OCI-LY3 (cell line): Measurements from ENCODE around the gene LRRC4.

Experiments
- H2AFZ ChIP-seq: fragments of 200-600, 300-600 bp; shearing (Covaris generic); 2 replicates; pipeline ENCODE4 v1.6.0; 2014; ENCODE audit warnings: antibody characterized with exemption, low read depth, low read length
- H3K27ac ChIP-seq: fragments of 200-600, 300-600 bp; sonication (generic); 2 replicates; pipeline ENCODE4 v1.5.1; 2014; ENCODE audit warnings: mild to moderate bottlenecking, low read length, moderate library complexity, mixed read lengths
- H3K27me3 ChIP-seq: fragments of 200-600, 300-600 bp; sonication (generic); 2 replicates; pipeline ENCODE4 v1.6.1; 2014; ENCODE audit warnings: low read depth, low read length, mixed read lengths
- H3K36me3 ChIP-seq: fragments of 200-600, 300-600 bp; sonication (generic); replicated peaks from 2 replicates; pipeline ENCODE3; 2014; ENCODE audit warnings: low read depth, low read length, mixed read lengths
- H3K4me1 ChIP-seq: fragments of 300-600, 200-600 bp; sonication (generic); 2 replicates; pipeline ENCODE4 v1.6.1; 2014; ENCODE audit warnings: low read length, mixed read lengths
- H3K4me2 ChIP-seq: fragments of 200-600, 300-600 bp; sonication (generic); 2 replicates; pipeline ENCODE4 v1.6.1; 2014; ENCODE audit warnings: low read length, mixed read lengths
- H3K4me3 ChIP-seq: fragments of 300-600, 200-600 bp; sonication (generic); 2 replicates; pipeline ENCODE4 v1.5.1; 2014; ENCODE audit warnings: antibody characterized with exemption, mild to moderate bottlenecking, low read length, moderate library complexity
- H3K79me2 ChIP-seq: fragments of 300-600, 200-600 bp; shearing (Covaris generic); 2 replicates; pipeline ENCODE4 v1.6.1; 2014; ENCODE audit warnings: mild to moderate bottlenecking, low read length, mixed read lengths
- H3K9ac ChIP-seq: fragments of 300-600, 200-600 bp; shearing (Covaris generic); 2 replicates; pipeline ENCODE4 v1.6.0; 2014; ENCODE audit warnings: mild to moderate bottlenecking, low read length, moderate library complexity
- H3K9me3 ChIP-seq: fragments of 200-600, 300-600 bp; shearing (Covaris generic); 2 replicates; pipeline ENCODE4 v1.6.1; 2014; ENCODE audit warnings: low read length, mixed read lengths; ENCODE audit not compliant: insufficient read depth
- H4K20me1 ChIP-seq: fragments of 200-600, 300-600 bp; sonication (generic); 2 replicates; pipeline ENCODE4 v1.6.1; 2016; ENCODE audit warnings: low read length, mixed read lengths; ENCODE audit not compliant: insufficient read depth
- EZH2phosphoT487 ChIP-seq: fragments of 200-600 bp; shearing (Covaris generic); IDR thresholded peaks from 2 replicates; pipeline ENCODE4 v1.6.1; 2018; ENCODE audit warnings: antibody characterized with exemption, mixed run types, low read depth
- TF ChIP-seq, protein P1 (sequence below): fragments of 200-600, 300-600 bp; sonication (generic); IDR thresholded peaks from 2 replicates; pipeline ENCODE4 v1.5.1; 2014; ENCODE audit warnings: antibody characterized with exemption, low read length, low read depth

Gene LRRC4

DNA sequence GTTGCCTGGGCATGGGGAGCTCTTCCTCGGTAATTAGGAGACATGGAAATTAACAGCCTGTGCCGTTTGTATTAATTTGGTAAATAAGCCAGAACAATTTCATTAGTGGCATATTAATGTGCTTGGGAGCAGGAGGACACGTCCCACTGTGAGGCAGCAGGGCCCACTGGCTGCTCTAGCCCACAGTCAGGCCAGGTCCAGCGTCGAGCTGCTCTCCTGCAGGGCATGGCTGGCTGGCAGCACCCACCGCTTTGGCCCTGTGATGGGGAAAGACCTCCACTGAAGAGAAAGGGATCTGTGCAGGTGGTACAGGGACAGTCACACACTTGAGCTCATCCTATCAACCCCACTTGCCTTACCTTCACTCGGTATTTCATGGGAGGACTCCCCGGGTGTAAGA lies 37.5 kb upstream of the LRRC4 start:
- H3K27me3 ChIP-seq = no peaks in the 10 kb centered on the region
- no peak for TF ChIP-seq EZH2phosphoT487
- H3K4me2 ChIP-seq = no peak overlapping the region
- no peaks in the 10 kb centered on the region for H3K79me2 ChIP-seq
- no peak overlapping the region for H3K9ac ChIP-seq
- no peaks in the 10 kb centered on the region for H3K9me3 ChIP-seq
- H3K27ac ChIP-seq = no peak overlapping the region
- no peak overlapping the region for H2AFZ ChIP-seq
- H3K4me3 ChIP-seq = no peak overlapping the region
- H4K20me1 ChIP-seq = peaks cover 43% of the 10 kb centered on the region
- H3K36me3 ChIP-seq = peaks cover 11% of the 10 kb centered on the region
- no peaks in the 10 kb centered on the region for H3K4me1 ChIP-seq

DNA sequence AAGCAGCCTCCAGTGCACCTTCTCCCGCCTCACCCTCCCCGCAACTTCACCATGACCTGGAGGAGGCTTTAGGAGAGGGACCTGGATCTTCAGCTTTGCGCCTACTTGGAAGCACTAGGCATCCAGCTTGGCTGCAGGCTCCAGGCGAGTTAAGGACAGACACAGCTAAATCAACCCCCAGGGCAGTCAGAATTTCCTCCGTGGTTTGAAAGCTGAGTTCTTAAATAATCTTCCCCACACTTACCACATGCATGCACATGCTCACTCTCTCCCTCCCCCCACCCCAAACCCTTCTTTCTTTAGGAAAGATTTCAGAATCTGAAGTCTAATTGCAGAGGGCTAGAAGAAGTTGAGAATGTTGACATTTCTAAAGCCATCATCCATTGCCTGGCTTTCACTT lies 36.7 kb upstream of the LRRC4 start:
- no peak overlapping the region for H3K27ac ChIP-seq

DNA sequence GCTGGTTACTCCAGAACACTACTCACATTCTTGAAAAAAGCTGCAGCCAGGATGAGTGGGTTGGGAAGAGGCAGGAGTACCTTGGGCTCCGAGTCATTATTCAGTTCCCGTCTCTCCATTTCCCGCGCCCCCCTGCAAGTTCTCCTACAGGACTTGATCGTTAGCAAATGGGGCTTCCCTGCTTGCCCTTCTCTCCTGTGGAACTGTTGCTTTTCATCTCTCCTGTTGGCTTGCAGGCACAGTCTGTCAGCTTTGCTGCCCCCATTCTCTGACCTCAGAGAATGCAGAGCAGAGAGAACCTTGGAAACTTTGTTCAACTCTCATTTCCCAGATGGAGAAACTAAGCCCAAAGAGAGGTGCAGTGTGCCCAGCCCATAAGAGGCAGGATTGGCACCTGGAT lies 35.6 kb upstream of the LRRC4 start:
- Histone ChIP-seq H3K36me3 (peaks cover 20% of the 10 kb centered on the region), H4K20me1 (peaks cover 48% of the 10 kb centered on the region), H3K27ac (no peak overlapping the region), H3K27me3 (no peaks in the 10 kb centered on the region), H3K79me2 (no peaks in the 10 kb centered on the region), H3K4me1 (no peaks in the 10 kb centered on the region), H3K9ac (no peak overlapping the region), H3K9me3 (no peaks in the 10 kb centered on the region), H2AFZ (no peak overlapping the region), H3K4me2 (no peak overlapping the region), H3K4me3 (no peak overlapping the region)
- TF ChIP-seq, protein P1, sequence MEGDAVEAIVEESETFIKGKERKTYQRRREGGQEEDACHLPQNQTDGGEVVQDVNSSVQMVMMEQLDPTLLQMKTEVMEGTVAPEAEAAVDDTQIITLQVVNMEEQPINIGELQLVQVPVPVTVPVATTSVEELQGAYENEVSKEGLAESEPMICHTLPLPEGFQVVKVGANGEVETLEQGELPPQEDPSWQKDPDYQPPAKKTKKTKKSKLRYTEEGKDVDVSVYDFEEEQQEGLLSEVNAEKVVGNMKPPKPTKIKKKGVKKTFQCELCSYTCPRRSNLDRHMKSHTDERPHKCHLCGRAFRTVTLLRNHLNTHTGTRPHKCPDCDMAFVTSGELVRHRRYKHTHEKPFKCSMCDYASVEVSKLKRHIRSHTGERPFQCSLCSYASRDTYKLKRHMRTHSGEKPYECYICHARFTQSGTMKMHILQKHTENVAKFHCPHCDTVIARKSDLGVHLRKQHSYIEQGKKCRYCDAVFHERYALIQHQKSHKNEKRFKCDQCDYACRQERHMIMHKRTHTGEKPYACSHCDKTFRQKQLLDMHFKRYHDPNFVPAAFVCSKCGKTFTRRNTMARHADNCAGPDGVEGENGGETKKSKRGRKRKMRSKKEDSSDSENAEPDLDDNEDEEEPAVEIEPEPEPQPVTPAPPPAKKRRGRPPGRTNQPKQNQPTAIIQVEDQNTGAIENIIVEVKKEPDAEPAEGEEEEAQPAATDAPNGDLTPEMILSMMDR = no peak
- no peak for TF ChIP-seq EZH2phosphoT487

More for the DNA sequence above, 36.7 kb upstream of the LRRC4 start:
- Histone ChIP-seq H3K27me3 (no peaks in the 10 kb centered on the region), H3K4me2 (no peak overlapping the region), H4K20me1 (peaks cover 45% of the 10 kb centered on the region), H3K4me3 (no peak overlapping the region), H3K36me3 (peaks cover 16% of the 10 kb centered on the region), H3K9me3 (no peaks in the 10 kb centered on the region), H3K9ac (no peak overlapping the region), H3K79me2 (no peaks in the 10 kb centered on the region), H3K4me1 (no peaks in the 10 kb centered on the region), H2AFZ (no peak overlapping the region)
- TF ChIP-seq EZH2phosphoT487 = no peak
- TF ChIP-seq, protein P1 = no peak

DNA sequence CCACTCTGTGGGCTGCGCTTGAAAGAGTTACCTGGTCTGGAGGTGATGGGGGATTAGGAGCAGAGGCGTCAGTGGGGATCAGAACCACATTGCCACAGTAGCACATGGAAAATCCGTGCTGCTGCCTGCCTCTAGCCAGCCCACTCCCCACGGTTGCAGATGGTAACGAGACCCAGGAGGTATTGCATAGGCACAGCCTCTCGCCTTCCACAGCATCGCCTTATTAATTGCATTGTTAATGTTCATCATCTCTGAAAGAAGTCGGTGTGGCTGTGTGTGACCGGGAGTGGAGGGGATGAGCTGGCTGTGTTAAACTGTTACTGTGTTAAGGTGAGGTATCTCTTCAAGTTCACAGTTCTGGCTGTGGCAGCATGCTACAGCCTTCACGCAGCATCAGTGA lies 35.2 kb upstream of the LRRC4 start:
- Histone ChIP-seq H3K4me2 (no peak overlapping the region), H4K20me1 (peaks cover 52% of the 10 kb centered on the region), H3K27ac (no peak overlapping the region), H3K9ac (no peak overlapping the region), H3K27me3 (no peaks in the 10 kb centered on the region), H3K36me3 (peaks cover 20% of the 10 kb centered on the region), H3K4me1 (no peaks in the 10 kb centered on the region), H2AFZ (no peak overlapping the region), H3K79me2 (no peaks in the 10 kb centered on the region), H3K9me3 (no peaks in the 10 kb centered on the region), H3K4me3 (no peak overlapping the region)
- TF ChIP-seq, protein P1 = no peak
- no peak for TF ChIP-seq EZH2phosphoT487

DNA sequence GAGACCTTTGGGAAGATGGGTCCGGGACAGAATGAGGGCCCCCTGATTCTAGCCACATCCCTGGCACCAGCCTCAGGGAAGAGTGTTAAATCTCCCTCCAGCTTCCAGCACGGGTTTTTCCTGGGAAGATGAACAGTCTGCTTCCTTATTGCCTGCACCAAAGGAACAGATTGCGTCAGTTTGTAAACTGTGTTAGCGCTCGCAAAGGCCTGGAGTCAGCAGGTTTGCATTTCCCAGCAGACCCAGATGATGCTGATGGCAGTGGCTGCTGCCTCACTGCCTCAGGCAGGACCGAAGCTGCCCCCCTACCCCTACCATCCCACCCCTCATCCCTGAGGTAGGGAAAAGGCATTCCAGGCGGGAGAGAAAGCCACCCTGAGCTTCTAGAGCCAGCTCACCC lies 34.6 kb upstream of the LRRC4 start:
- H3K4me1 ChIP-seq = no peaks in the 10 kb centered on the region
- no peak overlapping the region for H2AFZ ChIP-seq
- no peaks in the 10 kb centered on the region for H3K9me3 ChIP-seq
- no peak overlapping the region for H3K4me2 ChIP-seq
- peaks cover 50% of the 10 kb centered on the region for H4K20me1 ChIP-seq
- peaks cover 20% of the 10 kb centered on the region for H3K36me3 ChIP-seq
- no peaks in the 10 kb centered on the region for H3K27me3 ChIP-seq
- H3K27ac ChIP-seq = no peak overlapping the region
- no peak overlapping the region for H3K9ac ChIP-seq
- H3K79me2 ChIP-seq = no peaks in the 10 kb centered on the region
- TF ChIP-seq, protein P1 = no peak
- TF ChIP-seq EZH2phosphoT487 = no peak
- H3K4me3 ChIP-seq = no peak overlapping the region
